GM23248 (cell line): ENCODE results near the gene C12orf76.

Source experiments
- EZH2 ChIP-seq: fragments of 200-600 bp; sonication (generic); IDR thresholded peaks from 2 replicates; pipeline ENCODE4 v1.6.1; 2018; ENCODE audit warnings: antibody characterized with exemption, mild to moderate bottlenecking; ENCODE audit not compliant: insufficient read depth, poor library complexity, severe bottlenecking
- EZH2phosphoT487 ChIP-seq: fragments of 200-600 bp; sonication (generic); IDR thresholded peaks from 2 replicates; pipeline ENCODE4 v1.6.1; 2018; ENCODE audit warnings: antibody characterized with exemption, moderate library complexity, mild to moderate bottlenecking, low read depth; ENCODE audit not compliant: insufficient read depth

- TF ChIP-seq EZH2phosphoT487 (no peak), EZH2 (no peak)
Observed at GRCh38 chr12:110079477-110080400, 31.4 kb upstream of the C12orf76 start.
